Measurements from ENCODE around the gene EXOC1.
"Not testable (repeated sequence)": the region's sequence is repeated elsewhere in the genome, so short reads cannot be mapped to it uniquely, and the experiment has no call there.

The EXOC1 gene

GRCh38 chr4:55907469-55907868 lies 54.0 kb downstream of the EXOC1 start:
- DNase-seq, result no peak

- no peak for DNase-seq
Observed at GRCh38 chr4:55910140-55910539, 56.7 kb downstream of the EXOC1 start.

GRCh38 chr4:55912249-55912648 lies 58.8 kb downstream of the EXOC1 start:
- DNase-seq, result no peak

GRCh38 chr4:55920571-55920970 lies 67.1 kb downstream of the EXOC1 start:
- DNase-seq, result peak; percentile 5

- DNase-seq, result no peak
Observed at GRCh38 chr4:55921093-55921492, 67.6 kb downstream of the EXOC1 start.

GRCh38 chr4:55925241-55925640 lies 71.8 kb downstream of the EXOC1 start:
- DNase-seq, result no peak

- DNase-seq, result no peak
Observed at GRCh38 chr4:55926610-55927009, 73.2 kb downstream of the EXOC1 start.

- no peak for DNase-seq
Observed at GRCh38 chr4:55927803-55928437, 74.5 kb downstream of the EXOC1 start.

GRCh38 chr4:55928846-55929245 lies 75.4 kb downstream of the EXOC1 start:
- no peak for DNase-seq

- DNase-seq, result no peak
Observed at GRCh38 chr4:55931043-55931442, 77.6 kb downstream of the EXOC1 start.

GRCh38 chr4:55931833-55932232 lies 78.4 kb downstream of the EXOC1 start:
- no peak for DNase-seq

GRCh38 chr4:55932511-55932910 lies 79.1 kb downstream of the EXOC1 start:
- no peak for DNase-seq

GRCh38 chr4:55933611-55934010 lies 80.2 kb downstream of the EXOC1 start:
- DNase-seq, result no peak

GRCh38 chr4:55935907-55936306 lies 82.5 kb downstream of the EXOC1 start:
- not testable (repeated sequence) for DNase-seq

GRCh38 chr4:55938481-55938880 lies 85.0 kb downstream of the EXOC1 start:
- no peak for DNase-seq

- DNase-seq, result no peak
Observed at GRCh38 chr4:55939421-55939820, 86.0 kb downstream of the EXOC1 start.

GRCh38 chr4:55941881-55942396 lies 88.5 kb downstream of the EXOC1 start:
- no peak for DNase-seq

GRCh38 chr4:55947254-55947882 lies 93.9 kb downstream of the EXOC1 start:
- peak; percentile 94 for DNase-seq

GRCh38 chr4:55947912-55948725 lies 94.7 kb downstream of the EXOC1 start:
- DNase-seq, result peak; percentile 89

GRCh38 chr4:55948726-55949481 lies 95.5 kb downstream of the EXOC1 start, which contains the start of gene CEP135:
Gene CEP135, plus strand, starts transcription at chr4:55948945. Its CDS starts 3,186 bp downstream, at chr4:55952131.
- DNase-seq, result peak; percentile 95

GRCh38 chr4:55949482-55949802 lies 96.0 kb downstream of the EXOC1 start:
- DNase-seq, result no peak

GRCh38 chr4:55951191-55951922 lies 97.9 kb downstream of the EXOC1 start:
- no peak for DNase-seq

Measured in inflammatory macrophage treated with lipopolysaccharide for 4 hours (primary cell).